HUES64 (cell line): Measurements from ENCODE around the gene TSHZ3.

Source experiments
- H3K27ac ChIP-seq: 2 replicates; pipeline ENCODE4 v1.7.0; 2013; ENCODE audit warnings: low read depth, low read length, inconsistent platforms
- H3K27me3 ChIP-seq: 2 replicates; pipeline ENCODE4 v1.6.1; 2013; ENCODE audit warnings: mild to moderate bottlenecking, low read length; ENCODE audit not compliant: insufficient read depth
- H3K36me3 ChIP-seq: 2 replicates; pipeline ENCODE4 v1.6.1; 2013; ENCODE audit warnings: mild to moderate bottlenecking, low read length; ENCODE audit not compliant: insufficient read depth
- H3K4me1 ChIP-seq: 2 replicates; pipeline ENCODE4 v1.6.1; 2013; ENCODE audit warnings: mild to moderate bottlenecking, low read length, moderate library complexity; ENCODE audit not compliant: insufficient read depth
- H3K4me3 ChIP-seq: 2 replicates; pipeline ENCODE4 v1.5.1; 2013; ENCODE audit warnings: mild to moderate bottlenecking, low read length, moderate library complexity
- H3K9ac ChIP-seq: 2 replicates; pipeline ENCODE4 v1.6.1; 2013; ENCODE audit warnings: mild to moderate bottlenecking, low read depth, low read length
- H3K9me3 ChIP-seq: 2 replicates; pipeline ENCODE4 v1.6.1; 2013; ENCODE audit warnings: low read depth, low read length; ENCODE audit not compliant: insufficient read depth
- WGBS: fragments of 150-250, 120-280 bp; methylation state at CpG from one replicate; pipeline ENCODE4 v1.1.7; 2013; ENCODE audit warnings: missing lambda C conversion rate; 5-methylcytosine and 5-hydroxymethylcytosine counted together

TSHZ3 gene

DNA sequence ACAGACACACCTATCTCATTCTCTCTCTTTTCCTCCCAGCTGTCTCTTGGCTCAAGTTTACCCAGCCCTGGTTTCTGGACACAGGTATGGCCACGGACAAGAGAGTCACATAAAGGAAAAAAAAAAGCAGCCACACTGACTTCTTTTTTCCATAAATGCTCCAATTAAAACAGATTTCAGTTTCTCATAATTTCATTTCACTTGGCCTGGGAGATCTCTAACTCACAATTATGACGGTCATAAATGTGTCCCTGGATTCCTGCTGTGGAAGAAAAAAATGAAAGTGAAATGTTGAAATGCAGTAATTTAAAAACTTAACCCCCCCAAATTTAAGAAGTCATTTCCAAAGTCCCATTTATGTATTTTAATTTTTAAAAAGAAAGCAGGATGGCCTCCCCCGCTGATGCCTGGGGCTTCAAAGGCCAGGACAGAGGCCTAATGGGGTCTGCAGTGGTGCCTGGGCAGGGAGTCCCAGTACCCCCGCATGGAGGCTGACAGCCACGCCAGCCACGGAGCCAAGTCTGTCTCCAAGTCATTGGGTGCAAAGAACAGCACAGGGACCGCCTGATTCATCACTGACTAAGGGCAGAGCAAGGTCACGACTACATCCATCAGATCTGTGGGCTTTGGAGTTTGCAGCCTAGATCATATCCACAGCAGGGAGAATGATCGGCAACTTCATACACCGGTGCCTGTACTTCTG lies 79.7 kb downstream of the TSHZ3 start:
- Histone ChIP-seq H3K9me3 (no peaks in the 10 kb centered on the region), H3K4me3 (no peak overlapping the region), H3K4me1 (no peaks in the 10 kb centered on the region), H3K9ac (no peak overlapping the region), H3K27ac (no peak overlapping the region), H3K27me3 (no peaks in the 10 kb centered on the region), H3K36me3 (no peaks in the 10 kb centered on the region)
- 93% methylated on average over 9 of the region's 10 CpGs for WGBS

DNA sequence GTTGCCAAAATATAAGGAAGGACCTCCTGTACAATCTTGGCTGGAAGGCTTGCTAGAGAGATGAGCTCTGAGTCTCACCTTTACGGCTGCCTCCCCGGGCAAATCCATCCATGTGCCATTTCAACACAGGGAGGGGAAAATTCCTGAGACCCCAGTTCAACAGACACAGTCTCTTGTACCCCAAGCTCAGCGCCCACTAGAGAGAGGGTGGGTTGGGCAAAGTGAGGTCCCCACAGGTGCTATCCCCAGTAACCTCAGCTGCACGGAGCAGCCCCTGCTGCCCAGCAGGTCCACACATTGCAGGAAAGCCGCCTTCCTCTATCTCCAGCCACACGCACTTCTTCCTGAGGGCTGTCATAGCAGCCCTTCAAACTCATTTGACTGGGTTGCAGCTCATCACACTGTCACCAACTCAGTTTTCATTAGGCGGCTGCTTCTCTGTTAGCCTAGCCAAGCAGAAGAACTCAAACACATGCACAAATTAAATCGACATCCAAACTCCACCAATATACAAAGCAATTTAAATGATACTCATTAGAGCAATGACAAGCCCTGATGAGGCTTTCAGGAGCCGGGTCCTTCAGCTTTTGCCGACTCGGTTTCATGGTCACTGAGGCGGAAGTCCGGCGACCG lies 80.4 kb downstream of the TSHZ3 start:
- H3K9me3 ChIP-seq, result no peaks in the 10 kb centered on the region
- WGBS, result 95% methylated on average over 14 of the region's 15 CpGs
- H3K27me3 ChIP-seq, result no peaks in the 10 kb centered on the region
- H3K4me1 ChIP-seq, result no peaks in the 10 kb centered on the region
- no peaks in the 10 kb centered on the region for H3K36me3 ChIP-seq
- no peak overlapping the region for H3K4me3 ChIP-seq
- no peak overlapping the region for H3K27ac ChIP-seq
- H3K9ac ChIP-seq, result no peak overlapping the region

- Histone ChIP-seq H3K4me3 (no peak overlapping the region), H3K9me3 (no peaks in the 10 kb centered on the region), H3K4me1 (peaks cover 3% of the 10 kb centered on the region), H3K9ac (no peak overlapping the region), H3K36me3 (no peaks in the 10 kb centered on the region), H3K27ac (no peak overlapping the region), H3K27me3 (no peaks in the 10 kb centered on the region)
- 92% methylated on average over 7 of the region's 7 CpGs for WGBS
These were observed 82.5 kb downstream of the TSHZ3 start for GRCh38 chr19:31266731-31267130.

DNA sequence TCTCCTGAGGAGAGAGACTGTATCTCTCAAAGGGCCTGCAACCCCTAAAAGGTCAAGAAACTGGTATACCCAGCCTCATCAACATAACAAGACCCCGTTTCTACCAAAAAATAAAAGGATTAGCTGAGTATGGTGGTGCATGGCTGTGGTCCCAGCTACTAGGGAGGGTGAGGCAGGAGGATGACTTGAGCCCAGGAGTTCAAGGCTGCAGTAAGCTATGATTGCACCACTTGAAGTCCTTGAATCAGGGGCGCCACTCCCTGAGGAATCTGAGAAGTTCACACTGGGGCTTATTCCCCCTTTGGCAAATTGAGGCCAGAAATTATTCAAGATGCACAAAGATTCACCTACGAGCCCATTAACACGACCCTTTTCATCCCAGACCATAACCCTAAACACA lies 83.0 kb downstream of the TSHZ3 start:
- 97% methylated on average over 4 of the region's 4 CpGs for WGBS
- Histone ChIP-seq H3K36me3 (no peaks in the 10 kb centered on the region), H3K27ac (no peak overlapping the region), H3K9ac (no peak overlapping the region), H3K4me3 (no peak overlapping the region), H3K4me1 (peaks cover 3% of the 10 kb centered on the region), H3K27me3 (no peaks in the 10 kb centered on the region), H3K9me3 (no peaks in the 10 kb centered on the region)

DNA sequence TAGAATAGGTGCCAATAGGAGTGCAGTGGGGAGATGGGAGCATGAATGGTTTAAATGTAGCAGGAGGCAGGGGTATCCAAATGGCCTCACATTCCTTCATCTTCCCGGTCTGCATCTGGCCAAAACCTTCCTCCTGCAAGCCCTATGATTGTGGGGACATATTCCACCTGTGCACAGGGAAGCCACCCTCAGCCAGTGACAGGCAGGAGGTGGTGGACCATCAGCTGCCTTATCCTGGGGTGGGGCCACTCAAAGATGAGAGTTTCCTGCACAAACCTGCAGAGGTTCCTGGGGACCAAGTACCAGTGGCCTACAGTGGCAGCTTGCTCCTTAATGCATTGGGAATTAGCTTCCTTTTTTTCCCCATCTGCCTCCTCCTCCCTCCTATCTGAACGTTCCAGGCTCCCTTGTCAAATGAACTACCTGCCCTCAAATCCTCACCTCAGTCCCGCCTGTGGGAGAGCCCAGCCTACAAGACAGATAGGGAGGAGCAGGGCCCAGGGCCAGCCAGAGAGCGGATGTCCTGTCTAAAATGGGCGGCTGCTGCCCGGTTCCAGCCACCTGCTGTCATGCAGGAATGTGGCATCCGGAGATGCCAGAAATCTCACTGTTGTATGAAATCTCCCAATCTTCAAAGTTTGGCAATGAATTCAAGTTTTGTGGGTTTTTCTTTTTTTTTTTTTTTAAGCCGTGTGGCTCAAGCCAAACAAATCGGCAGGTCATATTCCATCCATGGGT lies 85.0 kb downstream of the TSHZ3 start:
- no peaks in the 10 kb centered on the region for H3K36me3 ChIP-seq
- H3K4me1 ChIP-seq, result peaks cover 3% of the 10 kb centered on the region
- 87% methylated on average over 9 of the region's 9 CpGs for WGBS
- H3K4me3 ChIP-seq, result no peak overlapping the region
- H3K27ac ChIP-seq, result no peak overlapping the region
- H3K9ac ChIP-seq, result no peak overlapping the region
- H3K27me3 ChIP-seq, result no peaks in the 10 kb centered on the region
- no peaks in the 10 kb centered on the region for H3K9me3 ChIP-seq

- no peak overlapping the region for H3K4me3 ChIP-seq
- H3K27me3 ChIP-seq, result no peaks in the 10 kb centered on the region
- no peak overlapping the region for H3K27ac ChIP-seq
- no peak overlapping the region for H3K9ac ChIP-seq
- H3K4me1 ChIP-seq, result peaks cover 3% of the 10 kb centered on the region
- no peaks in the 10 kb centered on the region for H3K9me3 ChIP-seq
- H3K36me3 ChIP-seq, result no peaks in the 10 kb centered on the region
- WGBS, result 91% methylated on average over 9 of the region's 9 CpGs
These were observed 85.9 kb downstream of the TSHZ3 start for GRCh38 chr19:31263328-31263727.

DNA sequence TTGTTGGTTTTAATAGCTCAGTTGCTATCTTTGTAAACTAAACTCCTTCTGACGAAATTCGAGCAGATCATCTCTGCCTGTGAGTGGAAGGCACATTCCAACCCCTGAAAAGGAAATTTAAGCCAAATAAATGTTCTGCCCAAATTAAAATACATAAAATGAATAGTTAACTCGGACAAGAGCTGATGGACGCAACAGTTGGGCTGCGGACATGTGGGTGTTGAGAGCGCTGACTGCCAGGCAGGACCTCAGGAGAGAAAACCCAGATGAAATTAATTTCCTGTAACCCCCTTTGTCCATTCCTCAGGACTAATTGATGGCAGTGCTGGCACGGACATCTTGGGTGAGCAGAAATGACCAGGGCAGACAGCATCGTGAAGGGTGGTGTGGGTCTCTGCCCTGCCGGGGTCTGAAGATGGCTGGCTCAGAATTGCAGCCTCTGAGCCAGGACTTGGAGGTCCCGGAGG lies 86.5 kb downstream of the TSHZ3 start:
- Histone ChIP-seq H3K27me3 (no peaks in the 10 kb centered on the region), H3K9ac (no peak overlapping the region), H3K4me1 (peaks cover 3% of the 10 kb centered on the region), H3K27ac (no peak overlapping the region), H3K4me3 (no peak overlapping the region), H3K36me3 (no peaks in the 10 kb centered on the region), H3K9me3 (no peaks in the 10 kb centered on the region)
- WGBS, result 96% methylated on average over 10 of the region's 10 CpGs

GRCh38 chr19:31261603-31262212 lies 87.5 kb downstream of the TSHZ3 start:
- Histone ChIP-seq H3K9me3 (no peaks in the 10 kb centered on the region), H3K36me3 (no peaks in the 10 kb centered on the region), H3K27ac (no peak overlapping the region), H3K4me1 (peaks cover 3% of the 10 kb centered on the region), H3K27me3 (no peaks in the 10 kb centered on the region), H3K9ac (no peak overlapping the region), H3K4me3 (no peak overlapping the region)
- WGBS, result 92% methylated on average over 11 of the region's 11 CpGs

DNA sequence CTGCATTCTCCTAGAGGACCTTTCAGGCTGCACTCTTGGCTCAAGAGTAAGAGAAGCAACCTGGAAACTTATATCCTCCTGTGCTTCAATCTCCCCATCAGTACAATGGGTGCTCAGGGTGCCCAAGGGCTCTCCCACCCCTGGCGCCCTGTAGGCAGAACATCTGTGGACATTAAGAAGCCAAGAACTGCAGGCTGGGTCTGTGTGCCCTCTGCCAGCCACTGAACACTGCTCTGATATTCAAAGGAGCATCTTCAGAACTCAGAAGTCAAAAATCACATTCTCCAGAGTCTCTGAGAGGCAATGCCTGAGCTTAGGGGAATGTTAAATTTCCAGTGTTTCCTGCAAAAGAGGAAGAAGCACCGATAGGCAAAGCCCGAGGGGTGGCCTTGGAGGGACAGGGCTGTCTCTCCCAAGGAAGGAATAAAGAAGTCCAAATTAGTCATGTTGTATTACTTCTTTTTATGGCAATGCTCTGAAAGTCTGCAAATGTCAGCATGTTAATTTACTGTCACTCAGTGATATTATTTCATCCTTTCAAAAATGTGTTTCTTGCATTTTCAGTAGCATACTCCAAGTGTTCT lies 88.1 kb downstream of the TSHZ3 start:
- H3K9ac ChIP-seq, result no peak overlapping the region
- H3K36me3 ChIP-seq, result no peaks in the 10 kb centered on the region
- no peak overlapping the region for H3K4me3 ChIP-seq
- no peak overlapping the region for H3K27ac ChIP-seq
- no peaks in the 10 kb centered on the region for H3K9me3 ChIP-seq
- 93% methylated on average over 3 of the region's 3 CpGs for WGBS
- no peaks in the 10 kb centered on the region for H3K27me3 ChIP-seq
- H3K4me1 ChIP-seq, result peaks cover 3% of the 10 kb centered on the region

GRCh38 chr19:31260171-31260933 lies 88.9 kb downstream of the TSHZ3 start:
- 95% methylated on average over 7 of the region's 7 CpGs for WGBS
- Histone ChIP-seq H3K36me3 (no peaks in the 10 kb centered on the region), H3K27ac (no peak overlapping the region), H3K4me1 (peaks cover 3% of the 10 kb centered on the region), H3K4me3 (no peak overlapping the region), H3K27me3 (no peaks in the 10 kb centered on the region), H3K9ac (no peak overlapping the region), H3K9me3 (no peaks in the 10 kb centered on the region)
